Gastroesophageal sphincter (tissue), 4 donors: ENCODE data around the gene CD84. TPM values are rescaled to one million over a fixed set of nuclear protein-coding genes. Genes with fewer than 3 reads are reported as not detected.

ENCODE experiments used
- ATAC-seq: fragments of 150-250 bp; one replicate; pipeline ENCODE4 v1.9.1; 2016; ENCODE audit warnings: mild to moderate bottlenecking, moderate library complexity
- H3K27ac ChIP-seq, 4 donors: fragments of 200-600 bp; sonication (generic) in 3 of 4; 1 replicate in 3 of 4; 2 replicates in 1 of 4; pipeline ENCODE4 v1.5.1; 2016 to 2019
- H3K27me3 ChIP-seq: fragments of 200-600 bp; sonication (generic); one replicate; pipeline ENCODE4 v1.5.1; 2019
- H3K36me3 ChIP-seq, 2 donors: fragments of 200-600 bp; sonication (generic); one replicate each; pipeline ENCODE4 v1.5.1; 2019; ENCODE audit warnings: control low read depth in 1 of 2
- H3K4me1 ChIP-seq, 3 donors: fragments of 200-600 bp; sonication (generic); 1 replicate in 2 of 3; 2 replicates in 1 of 3; pipeline ENCODE4 v1.5.1; 2016 to 2019; ENCODE audit warnings: control low read depth in 2 of 3
- H3K4me3 ChIP-seq, 2 donors: fragments of 200-600 bp; sonication (generic); one replicate each; pipeline ENCODE4 v1.5.1; 2019; ENCODE audit warnings: mild to moderate bottlenecking in 1 of 2, moderate library complexity in 1 of 2
- H3K9me3 ChIP-seq, 3 donors: fragments of 200-600 bp; sonication (generic); one replicate each; pipeline ENCODE4 v1.5.1; 2017 to 2019; ENCODE audit warnings: control low read depth in 2 of 3
- CTCF ChIP-seq, 4 experiments: fragments of 200-600 bp in 2 of 4; fragments of 450-650 bp in 2 of 4; sonication (generic) in 1 of 4; IDR thresholded peaks; one replicate each; pipeline ENCODE4 v1.5.1; 2017 to 2019; ENCODE audit warnings: antibody characterized with exemption in 4 of 4, mild to moderate bottlenecking in 2 of 4, moderate library complexity in 2 of 4
- EP300 ChIP-seq: sonication (generic); formaldehyde crosslinking; IDR thresholded peaks from one replicate; pipeline ENCODE4 v1.6.1; 2017; ENCODE audit warnings: antibody characterized with exemption, mild to moderate bottlenecking
- POLR2A ChIP-seq, 2 donors: fragments of 450-650 bp; IDR thresholded peaks; one replicate each; pipeline ENCODE4 v1.6.1; 2017; ENCODE audit warnings: antibody characterized with exemption in 2 of 2, mild to moderate bottlenecking in 2 of 2, moderate library complexity in 1 of 2
- POLR2AphosphoS5 ChIP-seq: sonication (generic); formaldehyde crosslinking; IDR thresholded peaks from one replicate; pipeline ENCODE4 v1.6.1; 2017; ENCODE audit warnings: antibody characterized with exemption
- WGBS, 2 donors: methylation state at CpG; one replicate each; pipeline ENCODE4 v1.1.5; 2018; ENCODE audit warnings: low coverage in 1 of 2; 5-methylcytosine and 5-hydroxymethylcytosine counted together
- total RNA-seq, 4 donors: library from RNA; depleted of rRNA; stranded (reverse); fragments of >200 nt; gene quantifications; one replicate each; pipeline ENCODE4 v1.1.0, GENCODE V29; 2016

The CD84 gene
- total RNA-seq, 4 donors from 2014 or later = 3.0 to 6.7 (median 4.3) TPM

DNA sequence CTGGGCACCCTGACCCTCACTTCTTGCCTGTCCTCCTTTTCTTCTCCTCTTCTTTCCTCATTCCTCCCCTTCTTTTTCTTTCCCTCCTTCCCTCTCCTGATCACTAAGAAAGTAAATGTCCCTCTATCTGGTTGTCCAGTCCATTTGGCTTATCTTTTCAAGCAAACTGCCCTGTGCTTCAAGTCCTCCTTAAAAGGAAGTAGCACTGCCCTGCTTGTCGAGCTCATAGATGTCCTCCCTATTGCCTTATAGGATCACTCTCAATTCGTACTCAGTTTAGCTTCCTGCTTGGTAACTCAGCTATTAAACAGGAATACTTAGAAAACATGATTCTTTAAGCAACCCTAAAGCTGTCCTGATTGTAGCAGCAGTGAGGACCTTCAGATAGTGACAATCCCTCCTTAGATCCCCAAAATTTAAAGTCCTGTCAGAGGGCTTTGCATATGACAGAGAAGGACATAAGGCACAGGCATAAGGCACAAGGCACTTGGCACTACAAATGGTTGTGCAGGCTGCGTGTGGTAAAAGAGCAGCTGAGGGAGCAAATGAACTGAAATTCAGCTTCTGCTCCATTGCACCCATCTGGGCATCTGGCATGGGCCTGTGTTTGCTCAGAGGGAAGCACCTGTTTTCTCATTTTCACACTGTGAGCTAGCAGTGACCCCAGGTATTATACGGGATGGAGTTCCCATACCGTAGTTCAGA is 30.2 kb downstream of the CD84 start:
- H3K9me3 ChIP-seq = no peaks in the 10 kb centered on the region
- H3K27ac ChIP-seq = no peak overlapping the region
- H3K4me1 ChIP-seq = no peaks in the 10 kb centered on the region
- peaks cover 5% of the 10 kb centered on the region for H3K27me3 ChIP-seq
- ATAC-seq = no peak
- WGBS, 2 donors = 50% methylated on average over 2 to 5 of the region's 5 CpGs
- H3K4me3 ChIP-seq = no peak overlapping the region
- TF ChIP-seq POLR2A (IDR thresholded peaks at IDR 0.05) (no peak), POLR2AphosphoS5 (no peak), CTCF (IDR thresholded peaks at IDR 0.05) (no peak), EP300 (no peak)
- no peaks in the 10 kb centered on the region for H3K36me3 ChIP-seq

GRCh38 chr1:160548183-160548582 is 31.1 kb downstream of the CD84 start:
- no peak for TF ChIP-seq CTCF (IDR thresholded peaks at IDR 0.05)
- no peak for TF ChIP-seq POLR2A (IDR thresholded peaks at IDR 0.05)
- no peak for TF ChIP-seq POLR2AphosphoS5
- H3K27ac ChIP-seq = no peak overlapping the region
- peaks cover 5% of the 10 kb centered on the region for H3K27me3 ChIP-seq
- no peaks in the 10 kb centered on the region for H3K4me1 ChIP-seq
- 59 to 67% methylated on average over 3 of the region's 3 CpGs for WGBS, 2 donors
- H3K9me3 ChIP-seq = no peaks in the 10 kb centered on the region
- no peaks in the 10 kb centered on the region for H3K36me3 ChIP-seq
- no peak for ATAC-seq
- no peak overlapping the region for H3K4me3 ChIP-seq

DNA sequence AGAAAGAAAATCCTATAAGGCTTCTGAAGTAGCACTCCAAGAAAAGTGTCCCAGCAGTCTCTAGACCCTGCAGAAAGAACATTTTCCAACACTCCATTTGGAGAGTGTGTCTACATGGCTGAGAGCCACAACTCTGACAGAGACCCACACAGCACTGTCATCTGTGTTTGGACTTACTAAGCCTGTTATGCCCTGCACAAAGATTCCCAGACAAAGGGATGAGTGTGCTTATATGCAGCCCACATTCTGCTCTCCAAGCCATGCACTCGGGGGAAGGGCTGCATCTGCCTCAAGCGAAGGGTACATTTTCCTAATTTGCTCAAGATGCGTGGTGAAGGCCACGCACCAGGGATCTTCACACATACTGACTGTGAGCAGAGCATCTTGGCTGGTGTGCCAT is 31.9 kb downstream of the CD84 start:
- no peak overlapping the region for H3K27ac ChIP-seq
- peaks cover 5% of the 10 kb centered on the region for H3K27me3 ChIP-seq
- H3K4me1 ChIP-seq = no peaks in the 10 kb centered on the region
- no peaks in the 10 kb centered on the region for H3K9me3 ChIP-seq
- WGBS, 2 donors = 77 to 80% methylated on average over 2 to 4 of the region's 4 CpGs
- no peak for TF ChIP-seq POLR2AphosphoS5
- TF ChIP-seq CTCF (IDR thresholded peaks at IDR 0.05) = no peak
- TF ChIP-seq EP300 = no peak
- no peak for TF ChIP-seq POLR2A (IDR thresholded peaks at IDR 0.05)
- no peak overlapping the region for H3K4me3 ChIP-seq
- H3K36me3 ChIP-seq = no peaks in the 10 kb centered on the region
- ATAC-seq = peak; percentile 17

DNA sequence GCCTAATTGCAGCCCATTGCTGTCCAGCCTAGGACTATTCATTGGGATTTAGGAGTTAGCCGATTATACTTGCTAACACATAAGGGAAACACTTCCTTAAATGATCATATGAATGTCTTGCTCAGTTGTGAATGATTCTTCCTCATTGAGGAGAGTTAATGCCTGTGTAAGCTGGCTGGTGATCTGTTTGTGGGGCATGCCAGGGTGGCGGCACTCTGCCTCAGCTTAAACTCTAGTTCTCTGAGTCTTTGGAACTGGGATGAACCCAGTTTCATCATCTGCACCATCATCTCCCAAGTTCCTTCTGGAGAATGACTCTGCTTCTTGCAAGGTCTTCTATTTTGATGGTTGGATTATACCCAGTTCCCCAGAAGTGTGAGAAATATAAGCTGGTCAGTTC is 32.4 kb downstream of the CD84 start:
- 60 to 67% methylated on average over 1 to 2 of the region's 2 CpGs for WGBS, 2 donors
- H3K36me3 ChIP-seq = no peaks in the 10 kb centered on the region
- no peak overlapping the region for H3K27ac ChIP-seq
- H3K9me3 ChIP-seq = no peaks in the 10 kb centered on the region
- peaks cover 5% of the 10 kb centered on the region for H3K27me3 ChIP-seq
- ATAC-seq = peak; percentile 67
- no peak overlapping the region for H3K4me3 ChIP-seq
- TF ChIP-seq POLR2AphosphoS5 = no peak
- H3K4me1 ChIP-seq = no peaks in the 10 kb centered on the region

GRCh38 chr1:160544647-160545046 is 34.6 kb downstream of the CD84 start:
- Histone ChIP-seq H3K4me1 (no peaks in the 10 kb centered on the region), H3K9me3 (no peaks in the 10 kb centered on the region), H3K4me3 (no peak overlapping the region), H3K27me3 (no peaks in the 10 kb centered on the region), H3K27ac (no peak overlapping the region), H3K36me3 (no peaks in the 10 kb centered on the region)
- TF ChIP-seq EP300 = no peak
- TF ChIP-seq POLR2A (IDR thresholded peaks at IDR 0.05) = no peak
- TF ChIP-seq CTCF (IDR thresholded peaks at IDR 0.05) = no peak
- TF ChIP-seq POLR2AphosphoS5 = no peak
- WGBS, 2 donors = 0 to 14% methylated on average over 1 of the region's 1 CpG
- ATAC-seq = no peak
